Measurements from ENCODE around the gene PRM1. TPM values are rescaled to one million over a fixed set of nuclear protein-coding genes. Genes with fewer than 3 reads are reported as not detected.
A peak's percentile ranks its signal among the peaks of the same experiment; 100 is the strongest.

Gene PRM1
- total and polyA plus RNA-seq, 2 of the 8 experiments (the other 6 are each of a cell fraction or from before 2014, with no cell fraction given), result 0.54 to 0.82 TPM

GRCh38 chr16:11240636-11241473 is 40.3 kb downstream of the PRM1 start:
- H3K14ac ChIP-seq (ENCODE audit: insufficient read length), result no peak overlapping the region
- 82% methylated on average over 10 of the region's 10 CpGs; no CpG with 5 or more reads in 1 of the 2 experiments for WGBS, 2 experiments (ENCODE audit: extremely low coverage in 1 of 2, insufficient coverage in 1 of 2, insufficient read length in 1 of 2, insufficient replicate concordance in 2 of 2, low coverage in 1 of 2, low lambda C conversion rate in 2 of 2, missing lambda C conversion rate in 1 of 2)
- no peak overlapping the region for H2BK12ac ChIP-seq (ENCODE audit: low read depth, low read length)
- H3K9ac ChIP-seq (replicated peaks in 1 of 4; ENCODE audit: extremely low read depth in 1 of 4, low read depth in 3 of 4, low read length in 3 of 4), result no peak overlapping the region
- no peak overlapping the region for H3K4me2 ChIP-seq (ENCODE audit: insufficient read depth in 1 of 2, low read depth in 2 of 2, low read length in 2 of 2)
- CTCF ChIA-PET (ENCODE audit: partially characterized antibody), result interaction anchor here (0.6 to 1.6 kb wide), 7 partner anchors 7 to 195 kb away, joined by 3 to 5 read pairs (median 4); no protein-coding TSS in a partner anchor
- H3K4ac ChIP-seq (replicated peaks; ENCODE audit: insufficient read length, low read depth, low read length), result no peak overlapping the region
- no peaks in the 10 kb centered on the region for H3K79me2 ChIP-seq (ENCODE audit: control insufficient read depth in 1 of 2, insufficient read depth in 2 of 2, low read length in 2 of 2)
- H2BK20ac ChIP-seq (ENCODE audit: low read length), result no peak overlapping the region
- H4K20me1 ChIP-seq (replicated peaks in 1 of 2; ENCODE audit: control insufficient read depth in 1 of 2, insufficient read depth in 2 of 2, low read length in 2 of 2), result no peaks in the 10 kb centered on the region
- H3K23ac ChIP-seq (ENCODE audit: insufficient read length), result no peak overlapping the region
- H3K9me3 ChIP-seq (ENCODE audit: insufficient read depth in 2 of 2, low read depth in 1 of 2, low read length in 1 of 2), result 0 out of 4 replicates have a peak, but pooled peaks cover 0 to 3% of the 10 kb centered on the region in 2 experiments
- POLR2A ChIA-PET (ENCODE audit: partially characterized antibody), result interaction anchor here (1.2 to 3.5 kb wide), 4 partner anchors 9 to 16 kb away, joined by 4 to 21 read pairs (median 8); no protein-coding TSS in a partner anchor
- H2BK5ac ChIP-seq (ENCODE audit: low read depth, low read length), result no peak overlapping the region
- no peaks in the 10 kb centered on the region for H3K27me3 ChIP-seq (replicated peaks in 1 of 4; ENCODE audit: control insufficient read depth in 3 of 4, extremely low read depth in 1 of 4, insufficient read depth in 3 of 4, low read length in 3 of 4)
- H4K91ac ChIP-seq (replicated peaks; ENCODE audit: insufficient read length, low read length), result peak overlapping the region; percentile 5
- H3K23me2 ChIP-seq (ENCODE audit: low read depth, low read length), result no peaks in the 10 kb centered on the region; the same call in 1 of the 2 replicates
- H2AK5ac ChIP-seq (ENCODE audit: low read depth, low read length), result no peak overlapping the region
- no peak overlapping the region for H4K5ac ChIP-seq (ENCODE audit: insufficient read length, low read depth, low read length)
- H3K56ac ChIP-seq (replicated peaks; ENCODE audit: insufficient read length, low read depth, low read length), result no peak overlapping the region
- H2BK15ac ChIP-seq (ENCODE audit: low read length), result no peak overlapping the region
- no peak overlapping the region for H3K4me3 ChIP-seq (ENCODE audit: extremely low read depth in 1 of 4, insufficient read depth in 2 of 4, low read depth in 3 of 4, low read length in 4 of 4)
- no peaks in the 10 kb centered on the region for H3K36me3 ChIP-seq (ENCODE audit: control insufficient read depth in 2 of 4, insufficient read depth in 4 of 4, low read length in 3 of 4)
- FAIRE-seq (no peak), DNase-seq (ENCODE audit: low read depth in 1 of 2, low spot score in 2 of 2) (no peak)
- H2AFZ ChIP-seq (ENCODE audit: low read length), result no peak overlapping the region
- peaks cover 0 to 6% (median 3%) of the 10 kb centered on the region in 4 experiments; a peak in 2 of 7 replicates for H3K4me1 ChIP-seq (replicated peaks in 1 of 4; ENCODE audit: control insufficient read depth in 3 of 4, insufficient read depth in 4 of 4, low read length in 3 of 4)
- no peak overlapping the region for H3K27ac ChIP-seq (ENCODE audit: low read depth, low read length)
- H3K79me1 ChIP-seq (ENCODE audit: low read depth, low read length), result no peaks in the 10 kb centered on the region
- no peak for TF ChIP-seq SP2 (IDR thresholded peaks at IDR 0.05; ENCODE audit: low read length)
- TF ChIP-seq HDAC6 (IDR thresholded peaks at IDR 0.05; ENCODE audit: low read depth, low read length), result no peak
- no peak for TF ChIP-seq ATF2 (IDR thresholded peaks at IDR 0.05; ENCODE audit: low read length)
- TF ChIP-seq BRCA1 (IDR thresholded peaks at IDR 0.05; ENCODE audit: low read depth, low read length), result no peak
- TF ChIP-seq E2F6 (IDR thresholded peaks at IDR 0.05), result no peak
- TF ChIP-seq KDM1A (IDR thresholded peaks at IDR 0.05; ENCODE audit: borderline replicate concordance, low read length), result no peak
- no peak for TF ChIP-seq TCF12 (IDR thresholded peaks at IDR 0.05; ENCODE audit: low read depth, low read length)
- no peak for TF ChIP-seq MAX (IDR thresholded peaks at IDR 0.05)
- TF ChIP-seq KDM5A (IDR thresholded peaks at IDR 0.05; ENCODE audit: low read length), result no peak
- no peak for TF ChIP-seq SIX5 (IDR thresholded peaks at IDR 0.05; ENCODE audit: low read depth, low read length)
- H4K8ac ChIP-seq (ENCODE audit: extremely low read depth, insufficient read depth, low read length), result no peak overlapping the region
- peak overlapping the region; percentile 13; the same call in 1 of the 2 replicates for H3K18ac ChIP-seq (ENCODE audit: extremely low read depth, low read length)
- H2BK120ac ChIP-seq (replicated peaks; ENCODE audit: low read depth, low read length), result no peak overlapping the region

Measured in H1 (cell line).